ENCODE data around the gene ASB2. TPM values are rescaled to one million over a fixed set of nuclear protein-coding genes. Genes with fewer than 3 reads are reported as not detected.

The ASB2 gene
- total RNA-seq, 1 donor from 2014 or later, result 1.2 TPM

DNA sequence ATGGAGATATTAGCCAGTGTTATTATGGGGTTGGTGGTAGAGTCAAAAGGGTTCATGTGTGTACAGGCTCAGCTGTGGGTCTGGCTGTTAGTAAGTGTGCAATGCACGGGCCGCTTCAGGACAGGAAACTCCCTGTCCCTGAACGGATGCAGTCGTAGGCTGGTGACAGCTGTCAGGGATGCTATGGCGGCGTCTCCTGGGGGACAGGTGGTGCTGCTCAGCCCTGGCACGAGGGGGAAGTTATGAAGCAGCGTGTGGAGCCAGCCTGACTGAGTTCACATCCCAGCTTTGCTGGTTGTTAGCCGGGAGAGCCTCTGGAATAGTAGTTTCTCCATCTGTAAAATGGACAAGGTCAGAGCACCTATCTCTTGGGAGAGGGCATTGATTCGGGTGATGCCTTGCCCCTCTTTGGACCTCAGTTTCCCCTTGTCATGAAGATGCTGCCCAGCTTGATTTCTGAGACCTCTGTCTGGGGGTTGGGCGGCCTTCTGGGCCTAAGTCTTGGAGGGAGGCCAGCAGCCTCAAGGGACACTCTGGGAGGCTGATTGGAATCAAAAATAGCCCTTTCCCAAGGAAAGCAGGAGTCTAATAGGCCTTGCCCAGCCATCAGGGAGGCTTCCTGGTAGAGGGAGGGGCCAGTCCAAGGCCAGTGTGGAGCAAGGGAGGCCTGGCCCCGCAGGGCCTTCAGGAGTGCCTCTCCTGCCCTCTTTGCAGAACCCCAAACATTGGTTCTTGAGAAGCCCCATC lies 7.1 kb downstream of the ASB2 start:
- no peak for DNase-seq (ENCODE audit: low spot score in 2 of 2, unreplicated experiment in 2 of 2)
- no peaks in the 10 kb centered on the region for H3K9me3 Mint-ChIP-seq
- H3K4me1 Mint-ChIP-seq, result no peaks in the 10 kb centered on the region
- no peak overlapping the region for H3K4me3 Mint-ChIP-seq
- TF ChIP-seq, protein P1, sequence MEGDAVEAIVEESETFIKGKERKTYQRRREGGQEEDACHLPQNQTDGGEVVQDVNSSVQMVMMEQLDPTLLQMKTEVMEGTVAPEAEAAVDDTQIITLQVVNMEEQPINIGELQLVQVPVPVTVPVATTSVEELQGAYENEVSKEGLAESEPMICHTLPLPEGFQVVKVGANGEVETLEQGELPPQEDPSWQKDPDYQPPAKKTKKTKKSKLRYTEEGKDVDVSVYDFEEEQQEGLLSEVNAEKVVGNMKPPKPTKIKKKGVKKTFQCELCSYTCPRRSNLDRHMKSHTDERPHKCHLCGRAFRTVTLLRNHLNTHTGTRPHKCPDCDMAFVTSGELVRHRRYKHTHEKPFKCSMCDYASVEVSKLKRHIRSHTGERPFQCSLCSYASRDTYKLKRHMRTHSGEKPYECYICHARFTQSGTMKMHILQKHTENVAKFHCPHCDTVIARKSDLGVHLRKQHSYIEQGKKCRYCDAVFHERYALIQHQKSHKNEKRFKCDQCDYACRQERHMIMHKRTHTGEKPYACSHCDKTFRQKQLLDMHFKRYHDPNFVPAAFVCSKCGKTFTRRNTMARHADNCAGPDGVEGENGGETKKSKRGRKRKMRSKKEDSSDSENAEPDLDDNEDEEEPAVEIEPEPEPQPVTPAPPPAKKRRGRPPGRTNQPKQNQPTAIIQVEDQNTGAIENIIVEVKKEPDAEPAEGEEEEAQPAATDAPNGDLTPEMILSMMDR (IDR thresholded peaks at IDR 0.05; ENCODE audit: unreplicated experiment), result no peak
- H3K36me3 Mint-ChIP-seq, result no peaks in the 10 kb centered on the region
- no peak overlapping the region for H3K27ac Mint-ChIP-seq
- H3K27me3 Mint-ChIP-seq (ENCODE audit: low read depth), result no peaks in the 10 kb centered on the region

DNA sequence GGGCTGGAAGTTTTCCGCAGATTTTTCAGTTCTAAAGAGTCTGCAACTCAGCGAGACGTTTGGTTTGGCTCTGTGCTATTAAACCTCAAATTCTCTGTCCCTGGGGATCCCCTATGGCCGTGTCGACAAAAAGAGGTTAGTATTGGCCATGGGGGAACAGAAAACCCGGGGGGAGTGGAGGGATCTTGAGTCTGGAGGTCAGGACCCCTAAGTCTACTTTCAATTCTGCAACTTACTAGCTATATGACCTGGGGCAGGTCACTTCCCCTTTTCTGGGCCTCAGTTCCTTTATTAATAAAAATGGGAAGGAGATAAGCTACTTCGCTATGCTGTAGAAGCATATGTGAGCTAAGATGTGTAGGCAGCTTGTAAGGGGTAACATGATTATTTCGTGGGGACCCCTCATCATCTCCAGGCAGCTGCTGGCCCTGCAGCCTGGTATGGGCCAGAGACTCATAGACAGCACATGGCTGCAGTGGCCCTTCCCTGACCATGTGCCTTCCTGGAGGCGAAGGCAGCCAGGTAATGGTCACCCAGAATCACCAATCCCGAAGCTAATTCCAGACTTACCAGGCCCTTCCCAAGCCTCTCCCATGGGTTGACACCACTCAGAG lies 8.6 kb downstream of the ASB2 start:
- Mint-ChIP-seq H3K36me3 (no peaks in the 10 kb centered on the region), H3K27ac (no peak overlapping the region), H3K9me3 (no peaks in the 10 kb centered on the region), H3K27me3 (ENCODE audit: low read depth) (no peaks in the 10 kb centered on the region), H3K4me3 (no peak overlapping the region), H3K4me1 (no peaks in the 10 kb centered on the region)
- no peak for DNase-seq (ENCODE audit: low spot score in 2 of 2, unreplicated experiment in 2 of 2)
- TF ChIP-seq, protein P1 (IDR thresholded peaks at IDR 0.05; ENCODE audit: unreplicated experiment), result no peak

DNA sequence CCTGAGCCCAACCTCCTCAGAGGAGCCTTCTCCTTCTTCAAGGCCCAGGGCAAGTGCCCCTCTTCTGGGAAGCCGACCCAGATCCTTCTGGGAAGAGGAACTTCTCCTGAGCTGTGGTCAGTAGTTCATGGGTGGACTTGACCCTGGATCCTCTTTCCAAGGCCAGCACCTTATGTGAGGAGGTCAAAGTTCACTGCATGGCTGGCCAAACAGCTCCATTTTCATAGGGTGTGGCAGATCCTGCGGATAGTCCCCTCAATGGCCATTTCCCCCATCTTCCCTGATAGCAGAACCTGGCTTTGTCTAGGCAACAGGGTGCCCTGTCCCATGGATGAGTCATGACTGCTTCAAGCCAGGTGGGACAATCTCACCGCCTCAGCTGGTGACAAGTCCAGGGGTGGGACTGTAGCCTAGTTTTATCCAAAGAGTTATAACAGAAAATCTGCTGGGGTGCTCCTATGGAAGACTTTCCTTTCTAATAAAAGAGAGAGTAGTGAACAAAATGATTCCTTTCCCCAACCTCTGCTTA lies 10.4 kb downstream of the ASB2 start:
- H3K4me1 Mint-ChIP-seq, result no peaks in the 10 kb centered on the region
- no peaks in the 10 kb centered on the region for H3K27me3 Mint-ChIP-seq (ENCODE audit: low read depth)
- no peaks in the 10 kb centered on the region for H3K9me3 Mint-ChIP-seq
- no peak overlapping the region for H3K27ac Mint-ChIP-seq
- TF ChIP-seq, protein P1 (IDR thresholded peaks at IDR 0.05; ENCODE audit: unreplicated experiment), result no peak
- no peak for DNase-seq (ENCODE audit: low spot score in 2 of 2, unreplicated experiment in 2 of 2)
- no peaks in the 10 kb centered on the region for H3K36me3 Mint-ChIP-seq
- no peak overlapping the region for H3K4me3 Mint-ChIP-seq

- Mint-ChIP-seq H3K9me3 (no peaks in the 10 kb centered on the region), H3K4me1 (peaks cover under 1% of the 10 kb centered on the region), H3K27ac (no peak overlapping the region), H3K27me3 (ENCODE audit: low read depth) (no peaks in the 10 kb centered on the region), H3K36me3 (no peaks in the 10 kb centered on the region), H3K4me3 (no peak overlapping the region)
- TF ChIP-seq, protein P1 (IDR thresholded peaks at IDR 0.05; ENCODE audit: unreplicated experiment), result no peak
- no peak for DNase-seq (ENCODE audit: low spot score in 2 of 2, unreplicated experiment in 2 of 2)
Measured at GRCh38 chr14:93965287-93965821, 11.0 kb downstream of the ASB2 start.

GRCh38 chr14:93964820-93965286 lies 11.5 kb downstream of the ASB2 start:
- Mint-ChIP-seq H3K27ac (no peak overlapping the region), H3K4me3 (no peak overlapping the region), H3K36me3 (no peaks in the 10 kb centered on the region), H3K27me3 (ENCODE audit: low read depth) (no peaks in the 10 kb centered on the region), H3K9me3 (no peaks in the 10 kb centered on the region), H3K4me1 (peaks cover 4% of the 10 kb centered on the region)
- DNase-seq (ENCODE audit: low spot score in 2 of 2, unreplicated experiment in 2 of 2), result no peak
- TF ChIP-seq, protein P1 (IDR thresholded peaks at IDR 0.05; ENCODE audit: unreplicated experiment), result no peak
